Rectal smooth muscle tissue (tissue), 1 donor: ENCODE measurements around the gene CPA2.

Experiments used
- H3K27ac ChIP-seq: one replicate; pipeline ENCODE4 v1.7.0; 2013; ENCODE audit warnings: low read depth, low read length, inconsistent platforms
- H3K27me3 ChIP-seq: one replicate; pipeline ENCODE4 v1.7.0; 2013; ENCODE audit warnings: low read length; ENCODE audit not compliant: control insufficient read depth, insufficient read depth
- H3K36me3 ChIP-seq: one replicate; pipeline ENCODE4 v1.7.0; 2013; ENCODE audit warnings: low read length; ENCODE audit not compliant: control insufficient read depth, insufficient read depth
- H3K4me1 ChIP-seq: one replicate; pipeline ENCODE4 v1.7.0; 2013; ENCODE audit warnings: low read length; ENCODE audit not compliant: control insufficient read depth, insufficient read depth
- H3K4me3 ChIP-seq: one replicate; pipeline ENCODE4 v1.7.0; 2013; ENCODE audit warnings: low read length
- H3K9ac ChIP-seq: one replicate; pipeline ENCODE4 v1.7.0; 2013; ENCODE audit warnings: low read length

CPA2 gene

GRCh38 chr7:130263130-130263529, 3.5 kb upstream of the CPA2 start:
- H3K27me3 ChIP-seq, result no peaks in the 10 kb centered on the region
- no peak overlapping the region for H3K27ac ChIP-seq
- H3K9ac ChIP-seq, result no peak overlapping the region
- H3K4me1 ChIP-seq, result no peaks in the 10 kb centered on the region
- H3K36me3 ChIP-seq, result no peaks in the 10 kb centered on the region
- no peak overlapping the region for H3K4me3 ChIP-seq

DNA sequence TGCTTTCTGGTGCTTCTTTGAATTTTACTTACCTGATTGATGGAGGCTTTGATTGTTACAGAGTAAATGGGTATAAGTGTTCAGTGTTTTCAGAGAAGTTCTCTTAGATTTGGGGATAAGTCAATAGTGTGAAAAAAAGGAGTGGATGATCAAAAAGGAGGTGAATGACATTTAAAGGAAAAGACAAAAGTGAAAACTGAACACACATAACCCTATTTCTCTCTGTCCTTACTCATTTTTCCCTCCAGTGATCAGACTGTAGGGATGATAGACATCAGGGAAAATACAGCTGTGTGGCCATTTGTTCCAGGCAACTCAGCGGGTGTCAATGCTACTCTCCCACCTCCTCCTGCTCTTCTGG, 278 bp downstream of the CPA2 start:
- Histone ChIP-seq H3K4me1 (no peaks in the 10 kb centered on the region), H3K9ac (no peak overlapping the region), H3K27ac (no peak overlapping the region), H3K27me3 (no peaks in the 10 kb centered on the region), H3K36me3 (no peaks in the 10 kb centered on the region), H3K4me3 (no peak overlapping the region)

- no peak overlapping the region for H3K4me3 ChIP-seq
- no peaks in the 10 kb centered on the region for H3K27me3 ChIP-seq
- no peaks in the 10 kb centered on the region for H3K36me3 ChIP-seq
- no peak overlapping the region for H3K9ac ChIP-seq
- H3K27ac ChIP-seq, result no peak overlapping the region
- peaks cover 6% of the 10 kb centered on the region for H3K4me1 ChIP-seq
Observed at GRCh38 chr7:130268463-130269317, 2.0 kb downstream of the CPA2 start.

DNA sequence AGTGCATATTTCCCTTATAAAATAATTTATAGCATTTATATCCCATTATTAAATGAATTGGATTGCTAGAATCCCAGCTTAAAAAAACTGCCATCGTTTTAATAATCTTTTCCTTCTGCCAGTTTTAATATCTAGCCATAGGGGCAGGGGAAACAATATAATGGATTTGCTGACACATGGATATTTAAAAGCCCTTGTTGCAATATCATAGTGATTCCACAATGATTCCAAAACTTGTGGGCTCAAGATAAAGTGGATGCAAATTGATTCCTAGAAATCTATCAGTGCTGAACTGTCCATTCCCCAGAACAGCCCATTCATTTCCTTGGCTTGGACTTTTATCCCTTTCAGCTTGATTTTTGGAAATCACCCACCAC, 2.6 kb downstream of the CPA2 start:
- Histone ChIP-seq H3K9ac (no peak overlapping the region), H3K27me3 (no peaks in the 10 kb centered on the region), H3K36me3 (no peaks in the 10 kb centered on the region), H3K4me1 (peaks cover 11% of the 10 kb centered on the region), H3K27ac (no peak overlapping the region), H3K4me3 (no peak overlapping the region)

DNA sequence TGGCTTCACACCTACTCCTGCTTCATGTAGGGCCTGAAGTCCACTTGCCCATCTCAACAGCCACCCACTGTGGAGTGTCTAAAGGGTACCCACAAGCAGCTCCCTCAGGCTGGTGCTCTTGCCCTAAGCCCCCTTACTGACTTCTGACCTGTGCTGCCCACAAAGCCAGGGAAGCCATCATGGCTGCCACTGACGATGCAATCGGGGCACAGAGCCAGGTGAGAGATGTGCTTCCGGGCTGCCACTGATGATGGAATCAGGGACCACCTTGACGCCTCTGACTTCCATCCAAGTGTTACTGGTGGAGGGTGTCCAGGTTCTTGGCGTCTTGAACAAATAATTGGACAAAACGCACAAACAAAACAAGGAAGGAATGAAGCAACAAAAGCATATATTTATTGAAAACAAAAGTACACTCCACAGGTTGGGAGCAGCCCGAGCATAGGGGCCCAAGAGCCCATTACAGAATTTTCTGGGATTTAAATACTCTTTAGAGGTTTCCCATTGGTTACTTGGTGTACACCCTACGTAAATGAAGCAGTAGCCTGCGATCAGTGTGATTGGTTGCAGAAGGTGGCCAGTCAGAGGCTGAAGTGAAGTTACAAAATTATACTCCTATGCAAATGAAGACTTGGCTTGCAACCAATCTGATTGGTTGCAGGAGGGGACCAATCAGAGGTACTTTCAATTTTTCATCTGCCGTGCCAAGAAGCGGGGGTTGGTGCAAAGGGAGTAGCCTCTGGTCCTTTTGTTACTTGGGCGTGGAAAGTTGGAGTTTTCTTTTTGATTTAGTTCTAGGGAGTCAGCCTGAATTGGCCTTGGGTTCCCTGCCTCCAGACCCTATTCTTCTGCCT, 4.5 kb downstream of the CPA2 start:
- H3K4me1 ChIP-seq, result peaks cover 17% of the 10 kb centered on the region
- no peaks in the 10 kb centered on the region for H3K27me3 ChIP-seq
- no peak overlapping the region for H3K27ac ChIP-seq
- no peak overlapping the region for H3K4me3 ChIP-seq
- no peaks in the 10 kb centered on the region for H3K36me3 ChIP-seq
- no peak overlapping the region for H3K9ac ChIP-seq

GRCh38 chr7:130272381-130273080, 5.9 kb downstream of the CPA2 start:
- Histone ChIP-seq H3K27ac (peak overlapping the region; percentile 37), H3K4me3 (peak overlapping the region; percentile 50), H3K4me1 (peaks cover 17% of the 10 kb centered on the region)

GRCh38 chr7:130273081-130273932, 6.6 kb downstream of the CPA2 start:
- H3K27ac ChIP-seq, result peak overlapping the region; percentile 50
- H3K9ac ChIP-seq, result no peak overlapping the region
- no peaks in the 10 kb centered on the region for H3K27me3 ChIP-seq
- no peaks in the 10 kb centered on the region for H3K36me3 ChIP-seq
- H3K4me1 ChIP-seq, result peaks cover 17% of the 10 kb centered on the region
- H3K4me3 ChIP-seq, result peak overlapping the region; percentile 50

More at GRCh38 chr7:130272381-130273080, 5.9 kb downstream of the CPA2 start:
- no peak overlapping the region for H3K9ac ChIP-seq
- H3K36me3 ChIP-seq, result no peaks in the 10 kb centered on the region
- H3K27me3 ChIP-seq, result no peaks in the 10 kb centered on the region

DNA sequence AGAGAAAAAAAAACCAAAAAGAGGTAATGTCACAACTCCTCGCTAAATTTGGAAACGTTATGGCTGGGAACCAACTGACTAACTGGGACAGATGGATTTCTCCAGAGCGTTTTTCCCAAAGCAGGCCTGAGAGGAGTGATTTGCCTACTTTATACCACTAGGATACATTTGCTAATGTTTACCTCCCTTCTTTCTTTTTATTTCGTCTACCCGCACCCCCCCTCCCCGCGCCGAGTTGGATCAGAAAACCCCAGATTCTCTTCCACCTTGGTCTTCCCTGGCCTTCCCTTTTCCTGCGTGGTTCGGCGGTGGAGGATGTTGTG, 7.2 kb downstream of the CPA2 start:
- Histone ChIP-seq H3K27me3 (no peaks in the 10 kb centered on the region), H3K36me3 (no peaks in the 10 kb centered on the region), H3K4me1 (peaks cover 17% of the 10 kb centered on the region), H3K4me3 (peak overlapping the region; percentile 2), H3K9ac (no peak overlapping the region), H3K27ac (peak overlapping the region; percentile 50)

DNA sequence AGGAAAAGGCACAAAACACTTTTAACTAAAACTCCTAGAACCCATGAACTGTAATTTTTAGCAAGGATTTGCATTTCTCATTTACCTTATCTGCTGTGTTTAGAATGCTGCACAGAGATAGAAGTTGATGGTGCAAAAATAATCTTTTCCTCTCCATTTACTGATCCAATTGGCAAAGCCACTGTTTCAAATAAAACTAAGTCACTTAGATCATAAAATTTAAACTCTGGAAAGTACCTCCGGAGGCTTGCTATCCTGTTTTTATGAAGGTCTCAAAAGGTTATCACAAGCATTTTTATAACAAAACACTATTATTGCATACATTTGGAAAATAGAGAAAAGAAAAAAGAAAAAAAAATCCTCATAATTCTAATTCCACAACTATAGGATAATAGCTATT, 7.6 kb downstream of the CPA2 start:
- no peak overlapping the region for H3K9ac ChIP-seq
- H3K4me1 ChIP-seq, result peaks cover 17% of the 10 kb centered on the region
- H3K36me3 ChIP-seq, result no peaks in the 10 kb centered on the region
- H3K27ac ChIP-seq, result peak overlapping the region; percentile 50
- H3K27me3 ChIP-seq, result no peaks in the 10 kb centered on the region
- H3K4me3 ChIP-seq, result peak overlapping the region; percentile 2

GRCh38 chr7:130274983-130275591, 8.4 kb downstream of the CPA2 start:
- no peaks in the 10 kb centered on the region for H3K27me3 ChIP-seq
- peak overlapping the region; percentile 39 for H3K27ac ChIP-seq
- no peaks in the 10 kb centered on the region for H3K36me3 ChIP-seq
- H3K4me3 ChIP-seq, result peak overlapping the region; percentile 26
- peaks cover 17% of the 10 kb centered on the region for H3K4me1 ChIP-seq
- H3K9ac ChIP-seq, result no peak overlapping the region

DNA sequence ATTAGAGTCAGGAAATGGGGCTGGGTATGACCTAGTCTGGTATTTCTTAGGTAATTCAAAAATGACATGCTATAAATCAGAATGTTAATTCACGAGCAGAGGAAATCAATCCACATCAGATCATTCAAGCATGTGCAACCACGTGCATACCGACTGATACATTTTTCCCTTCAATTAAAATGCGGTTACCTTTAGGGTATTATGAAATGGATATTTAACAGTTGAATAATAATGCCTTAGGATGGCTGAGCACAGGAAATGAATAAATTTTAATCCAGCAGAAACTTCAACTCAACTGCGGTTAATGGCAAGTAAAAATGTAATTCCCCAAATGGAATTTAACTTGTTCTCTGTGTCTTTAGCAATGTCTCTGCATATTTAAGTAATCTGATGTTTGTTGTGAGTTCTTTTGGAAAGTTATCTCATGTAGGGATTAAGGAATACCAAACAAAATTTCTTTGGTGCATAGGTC, 9.2 kb downstream of the CPA2 start:
- H3K9ac ChIP-seq, result no peak overlapping the region
- H3K36me3 ChIP-seq, result no peaks in the 10 kb centered on the region
- no peak overlapping the region for H3K4me3 ChIP-seq
- H3K4me1 ChIP-seq, result peaks cover 17% of the 10 kb centered on the region
- H3K27me3 ChIP-seq, result no peaks in the 10 kb centered on the region
- H3K27ac ChIP-seq, result no peak overlapping the region
